MCF 10A (cell line): ENCODE data around the gene DTX3L. TPM values are rescaled to one million over a fixed set of nuclear protein-coding genes. Genes with fewer than 3 reads are reported as not detected.

Experiments used
- BruUV-seq: library from RNA; stranded (reverse); fragments of 400-500 nt; replicated peaks from 2 replicates; lab custom pipeline; 2021; lab: Mats Ljungman, UMichigan
- CTCF ChIA-PET: fragments of 300-600 bp; sonication (Branson Sonifier 250); formaldehyde crosslinking; extraction: SDS; loops from one replicate; lab custom pipeline; 2021; ENCODE audit warnings: antibody characterized with exemption, inconsistent platforms; lab: Yijun Ruan, JAX
- POLR2A ChIA-PET: fragments of 300-600, 350-650 bp; sonication (Branson Sonifier 250); formaldehyde crosslinking; extraction: SDS; loops from one replicate; lab custom pipeline; 2020; ENCODE audit warnings: antibody characterized with exemption, inconsistent platforms; lab: Yijun Ruan, JAX
- DNase-seq: peaks from one replicate; pipeline ENCODE4 v3.0.0-alpha.2; 2018; ENCODE audit not compliant: unreplicated experiment
- H3K27ac Mint-ChIP-seq: one replicate; pipeline ENCODE4 v1.8.0; 2022; ENCODE audit warnings: mild to moderate bottlenecking, low read depth, mixed read lengths; ENCODE audit not compliant: unreplicated experiment
- H3K27me3 Mint-ChIP-seq: one replicate; pipeline ENCODE4 v1.8.0; 2022; ENCODE audit warnings: mixed read lengths; ENCODE audit not compliant: insufficient read depth, unreplicated experiment
- H3K36me3 Mint-ChIP-seq: one replicate; pipeline ENCODE4 v1.8.0; 2022; ENCODE audit warnings: mild to moderate bottlenecking, moderate library complexity, mixed read lengths; ENCODE audit not compliant: insufficient read depth, unreplicated experiment
- H3K4me1 Mint-ChIP-seq: one replicate; pipeline ENCODE4 v1.8.0; 2022; ENCODE audit warnings: mixed read lengths; ENCODE audit not compliant: insufficient read depth, unreplicated experiment
- H3K4me3 Mint-ChIP-seq: one replicate; pipeline ENCODE4 v1.8.0; 2022; ENCODE audit warnings: mild to moderate bottlenecking, moderate library complexity, mixed read lengths; ENCODE audit not compliant: unreplicated experiment
- H3K9me3 Mint-ChIP-seq: one replicate; pipeline ENCODE4 v1.8.0; 2022; ENCODE audit warnings: mixed read lengths; ENCODE audit not compliant: unreplicated experiment
- intact Hi-C: fragments of 100-400 bp; cut with micrococcal nuclease; formaldehyde crosslinking; loops from 2 replicates; pipeline ENCODE4 v1.14.1; 2022
- total RNA-seq: library from RNA; stranded (reverse); gene quantifications from 2 replicates; pipeline ENCODE4 v1.2.3, GENCODE V29; 2022
- TF ChIP-seq, protein P1 (sequence below): fragments of 200-600 bp; IDR thresholded peaks from one replicate; pipeline ENCODE4 v1.8.0; 2022; ENCODE audit warnings: antibody characterized with exemption, mild to moderate bottlenecking; ENCODE audit not compliant: unreplicated experiment

Gene DTX3L
- total RNA-seq, 1 experiment from 2014 or later: 19.1 TPM

DNA sequence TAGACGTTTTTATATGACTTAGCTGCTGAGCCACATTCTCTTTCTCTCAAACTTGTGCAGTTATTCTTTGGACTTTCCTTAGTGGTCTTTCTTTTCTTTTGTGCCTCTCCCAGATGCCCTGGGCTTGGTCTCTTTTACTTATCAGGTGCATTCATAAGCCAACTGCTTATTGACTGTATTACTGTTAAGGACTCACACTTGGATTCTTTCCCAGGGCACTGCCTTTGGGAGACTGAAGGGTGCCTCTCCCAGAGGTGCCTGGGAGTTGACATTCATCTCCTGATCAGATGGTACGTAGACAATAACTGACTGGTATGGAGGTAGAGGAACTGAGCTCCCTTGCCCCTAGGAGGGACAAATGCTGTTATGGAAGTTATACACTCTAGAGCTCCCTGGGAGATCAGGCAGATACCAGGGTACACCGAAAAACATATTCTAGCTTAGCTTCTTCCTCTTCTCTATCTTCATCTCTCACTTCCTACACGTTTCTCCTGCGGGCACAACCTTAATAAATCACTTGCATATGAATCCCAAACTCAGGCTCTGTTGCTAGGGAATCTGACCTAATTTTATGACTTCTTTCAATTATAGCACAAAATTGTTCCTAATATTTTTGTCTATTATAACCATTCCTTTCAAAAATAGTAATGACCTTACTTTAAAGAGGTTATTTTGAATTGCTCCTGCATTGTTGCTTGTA, 38.0 kb downstream of the DTX3L start:
- no peaks in the 10 kb centered on the region for H3K4me1 Mint-ChIP-seq
- intact Hi-C loops: no loop called here
- no TSS peak for BruUV-seq
- TF ChIP-seq, protein P1, sequence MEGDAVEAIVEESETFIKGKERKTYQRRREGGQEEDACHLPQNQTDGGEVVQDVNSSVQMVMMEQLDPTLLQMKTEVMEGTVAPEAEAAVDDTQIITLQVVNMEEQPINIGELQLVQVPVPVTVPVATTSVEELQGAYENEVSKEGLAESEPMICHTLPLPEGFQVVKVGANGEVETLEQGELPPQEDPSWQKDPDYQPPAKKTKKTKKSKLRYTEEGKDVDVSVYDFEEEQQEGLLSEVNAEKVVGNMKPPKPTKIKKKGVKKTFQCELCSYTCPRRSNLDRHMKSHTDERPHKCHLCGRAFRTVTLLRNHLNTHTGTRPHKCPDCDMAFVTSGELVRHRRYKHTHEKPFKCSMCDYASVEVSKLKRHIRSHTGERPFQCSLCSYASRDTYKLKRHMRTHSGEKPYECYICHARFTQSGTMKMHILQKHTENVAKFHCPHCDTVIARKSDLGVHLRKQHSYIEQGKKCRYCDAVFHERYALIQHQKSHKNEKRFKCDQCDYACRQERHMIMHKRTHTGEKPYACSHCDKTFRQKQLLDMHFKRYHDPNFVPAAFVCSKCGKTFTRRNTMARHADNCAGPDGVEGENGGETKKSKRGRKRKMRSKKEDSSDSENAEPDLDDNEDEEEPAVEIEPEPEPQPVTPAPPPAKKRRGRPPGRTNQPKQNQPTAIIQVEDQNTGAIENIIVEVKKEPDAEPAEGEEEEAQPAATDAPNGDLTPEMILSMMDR: no peak
- peaks cover 7% of the 10 kb centered on the region for H3K27me3 Mint-ChIP-seq
- ChIA-PET CTCF (interaction anchor here (0.7 kb wide), 1 partner anchor 971 kb away, joined by 3 read pairs; no protein-coding TSS in a partner anchor), POLR2A (no interaction called here)
- H3K4me3 Mint-ChIP-seq: no peak overlapping the region
- DNase-seq: no peak
- no peak overlapping the region for H3K27ac Mint-ChIP-seq
- no peaks in the 10 kb centered on the region for H3K36me3 Mint-ChIP-seq
- no peaks in the 10 kb centered on the region for H3K9me3 Mint-ChIP-seq

DNA sequence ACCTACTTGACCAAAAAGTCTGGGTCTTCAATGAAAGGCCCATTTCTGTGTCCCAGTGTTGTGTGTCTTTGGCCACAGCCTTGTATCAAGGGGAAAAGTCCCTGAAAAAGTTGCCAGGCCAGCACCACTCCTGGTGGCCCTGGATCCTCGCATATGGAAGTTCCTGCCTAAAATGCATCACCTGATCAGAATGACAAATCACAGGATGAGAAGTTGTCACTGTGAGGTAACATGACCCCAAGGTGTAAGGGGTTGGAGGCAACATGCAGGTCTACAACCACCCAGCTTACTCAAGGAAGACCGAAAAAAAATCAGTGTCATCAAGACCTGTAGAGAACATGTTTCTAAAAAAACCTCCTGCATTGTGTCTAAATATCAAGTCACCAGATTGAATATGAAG, 38.9 kb downstream of the DTX3L start:
- Mint-ChIP-seq H3K36me3 (no peaks in the 10 kb centered on the region), H3K4me3 (no peak overlapping the region), H3K9me3 (no peaks in the 10 kb centered on the region), H3K4me1 (no peaks in the 10 kb centered on the region), H3K27ac (no peak overlapping the region), H3K27me3 (peaks cover 7% of the 10 kb centered on the region)
- intact Hi-C loops: no loop called here
- TF ChIP-seq, protein P1: no peak
- ChIA-PET CTCF (no interaction called here), POLR2A (no interaction called here)
- BruUV-seq: no TSS peak
- DNase-seq: no peak

DNA sequence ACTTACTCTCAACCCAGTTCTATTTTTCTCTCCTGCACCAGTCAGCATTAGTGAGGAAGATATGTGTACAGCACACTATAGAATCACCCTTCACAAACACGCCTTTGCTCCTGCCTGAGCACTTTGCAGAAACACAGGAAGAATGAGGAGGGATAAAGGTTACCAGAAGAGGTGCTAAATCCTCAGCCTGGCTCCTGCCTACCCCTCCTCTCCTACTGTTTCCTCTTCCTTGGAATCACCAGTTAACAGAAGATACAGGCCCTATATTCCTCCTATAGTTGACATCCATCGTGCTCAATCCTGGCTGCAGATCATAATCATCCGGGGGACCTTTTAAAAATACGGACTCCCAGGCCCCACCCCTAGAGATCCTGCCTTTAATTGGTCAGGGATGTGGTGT, 42.2 kb downstream of the DTX3L start:
- intact Hi-C loops: no loop called here
- DNase-seq: no peak
- Mint-ChIP-seq H3K9me3 (no peaks in the 10 kb centered on the region), H3K27ac (no peak overlapping the region), H3K4me3 (no peak overlapping the region), H3K27me3 (peaks cover 7% of the 10 kb centered on the region), H3K4me1 (peaks cover 7% of the 10 kb centered on the region), H3K36me3 (no peaks in the 10 kb centered on the region)
- BruUV-seq: no TSS peak
- ChIA-PET POLR2A (no interaction called here), CTCF (no interaction called here)
- TF ChIP-seq, protein P1: no peak

DNA sequence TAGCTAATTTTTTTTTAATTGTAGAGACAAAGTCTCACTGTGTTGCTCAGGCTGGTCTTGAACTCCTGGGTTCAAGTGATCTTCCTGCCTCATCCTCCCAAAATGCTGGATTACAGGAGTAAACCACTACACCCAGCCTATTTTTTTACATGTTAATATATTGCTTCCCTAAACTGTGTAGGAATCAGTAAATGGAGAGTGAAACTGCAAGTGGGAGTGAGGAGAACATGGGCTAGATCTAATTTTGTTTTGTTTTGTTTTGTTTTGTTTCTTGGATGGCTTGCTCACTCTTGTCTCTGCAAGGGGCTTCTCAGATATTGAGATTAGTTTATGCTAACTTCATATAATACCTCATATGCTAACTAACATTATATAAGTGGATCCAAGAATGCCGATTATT, 44.8 kb downstream of the DTX3L start:
- ChIA-PET CTCF (no interaction called here), POLR2A (no interaction called here)
- no peak for DNase-seq
- Mint-ChIP-seq H3K9me3 (no peaks in the 10 kb centered on the region), H3K36me3 (no peaks in the 10 kb centered on the region), H3K27me3 (no peaks in the 10 kb centered on the region), H3K4me3 (no peak overlapping the region), H3K27ac (no peak overlapping the region), H3K4me1 (peaks cover 7% of the 10 kb centered on the region)
- intact Hi-C loops: no loop called here
- BruUV-seq: no TSS peak
- TF ChIP-seq, protein P1: no peak
